LNCaP clone FGC (cell line): ENCODE measurements around the gene GPR12.

ENCODE experiments used
- DNase-seq: peaks from one replicate; pipeline ENCODE4 v3.0.0-alpha.2; 2011; ENCODE audit warnings: low read depth
- H3K4me3 ChIP-seq: 2 replicates; pipeline ENCODE4 v1.5.1; 2011; ENCODE audit warnings: mild to moderate bottlenecking, low read depth, low read length, control low read depth
- CTCF ChIP-seq: IDR thresholded peaks from 2 replicates; pipeline ENCODE4 v1.5.1; 2012; ENCODE audit warnings: mild to moderate bottlenecking; ENCODE audit not compliant: control insufficient read depth, insufficient read depth; ENCODE audit errors: extremely low read depth

Gene GPR12

GRCh38 chr13:26716984-26717383 lies 43.6 kb downstream of the GPR12 start:
- DNase-seq, result no peak
- H3K4me3 ChIP-seq, result no peak overlapping the region
- TF ChIP-seq CTCF, result no peak

- no peak for TF ChIP-seq CTCF
- DNase-seq, result no peak
Observed at GRCh38 chr13:26713341-26713740, 47.2 kb downstream of the GPR12 start.

DNA sequence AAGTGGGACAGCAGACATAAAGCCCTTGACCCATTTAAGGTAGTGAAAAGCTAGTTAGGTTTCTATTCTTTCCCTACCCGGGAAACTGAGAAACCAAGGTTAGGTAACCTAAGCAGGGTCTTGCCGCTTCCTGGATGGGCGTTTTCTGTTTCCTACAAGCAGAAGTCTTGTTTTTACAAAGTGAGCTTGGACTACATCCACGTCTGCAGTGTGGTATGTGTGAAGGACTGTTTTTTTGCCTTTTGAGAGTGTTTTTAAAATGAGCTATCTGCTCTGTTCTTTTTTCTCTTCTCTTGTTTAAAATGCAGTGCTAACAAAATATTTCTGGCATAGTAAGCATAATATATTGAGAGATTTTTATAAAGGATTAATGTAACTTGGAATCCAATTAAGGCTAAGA lies 49.4 kb downstream of the GPR12 start:
- DNase-seq, result no peak
- no peak overlapping the region for H3K4me3 ChIP-seq
- TF ChIP-seq CTCF, result no peak

More at GRCh38 chr13:26713341-26713740, 47.2 kb downstream of the GPR12 start:
- H3K4me3 ChIP-seq, result no peak overlapping the region

DNA sequence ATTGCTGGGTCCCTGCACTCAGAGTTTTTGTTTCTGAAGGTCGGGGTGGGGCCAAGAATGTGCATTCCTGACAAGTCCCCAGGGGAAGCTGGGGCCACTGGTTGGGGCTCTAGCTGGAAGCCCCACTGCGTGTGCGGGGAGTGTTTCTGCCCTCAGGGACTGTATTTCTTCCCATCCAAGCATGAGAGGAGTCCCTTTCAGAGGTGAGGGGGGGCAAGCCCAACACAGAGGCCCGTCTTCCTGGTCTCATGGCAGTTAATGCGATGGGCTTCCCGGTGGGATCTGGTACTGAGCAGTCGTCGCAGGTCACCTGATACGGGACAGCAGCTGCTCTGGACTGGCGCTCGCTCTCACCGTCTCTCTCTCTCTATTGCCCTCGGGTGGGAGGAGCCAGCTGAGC lies 50.4 kb downstream of the GPR12 start:
- no peak overlapping the region for H3K4me3 ChIP-seq
- no peak for DNase-seq
- no peak for TF ChIP-seq CTCF

- no peak overlapping the region for H3K4me3 ChIP-seq
Observed at GRCh38 chr13:26709461-26709860, 51.1 kb downstream of the GPR12 start.

DNA sequence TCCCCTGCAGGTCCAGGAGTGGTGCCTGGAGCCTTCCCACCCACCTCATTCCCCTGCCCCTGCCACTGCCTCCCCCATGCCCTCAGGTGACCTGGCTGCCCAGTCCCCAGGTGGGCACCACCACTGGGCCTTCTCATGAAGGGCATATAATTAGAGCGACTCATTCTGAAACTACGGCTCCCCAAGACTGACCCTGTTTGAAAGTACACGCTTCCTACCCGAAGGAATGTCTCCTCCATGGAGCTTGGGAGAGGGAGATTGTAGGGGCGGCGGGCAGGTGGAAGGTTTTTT lies 52.6 kb downstream of the GPR12 start:
- no peak for TF ChIP-seq CTCF
- DNase-seq, result no peak
- no peak overlapping the region for H3K4me3 ChIP-seq

More at GRCh38 chr13:26709461-26709860, 51.1 kb downstream of the GPR12 start:
- DNase-seq, result no peak
- TF ChIP-seq CTCF, result no peak

- H3K4me3 ChIP-seq, result no peak overlapping the region
- peak; percentile 39 for DNase-seq
- TF ChIP-seq CTCF, result peak; percentile 76
Observed at GRCh38 chr13:26707122-26708006, 53.2 kb downstream of the GPR12 start.
